EL (cell line): ENCODE data around the gene SCAMP2.

Source experiments
- DNase-seq: peaks from one replicate; pipeline ENCODE4 v3.0.0-alpha.2; 2016

The SCAMP2 gene

GRCh38 chr15:74837482-74838136, 35.6 kb downstream of the SCAMP2 start:
- DNase-seq = no peak

GRCh38 chr15:74836846-74837245, 36.3 kb downstream of the SCAMP2 start:
- DNase-seq = no peak

- DNase-seq = peak; percentile 68
Observed at GRCh38 chr15:74835312-74835823, 37.8 kb downstream of the SCAMP2 start.

GRCh38 chr15:74833376-74834107, 39.6 kb downstream of the SCAMP2 start:
- no peak for DNase-seq

- no peak for DNase-seq
Observed at GRCh38 chr15:74832826-74833225, 40.3 kb downstream of the SCAMP2 start.

- no peak for DNase-seq
Observed at GRCh38 chr15:74831813-74832495, 41.2 kb downstream of the SCAMP2 start.

- no peak for DNase-seq
Observed at GRCh38 chr15:74830868-74831267, 42.3 kb downstream of the SCAMP2 start.

- DNase-seq = no peak
Observed at GRCh38 chr15:74829991-74830390, 43.2 kb downstream of the SCAMP2 start.

- no peak for DNase-seq
Observed at GRCh38 chr15:74829486-74829885, 43.7 kb downstream of the SCAMP2 start.

GRCh38 chr15:74828835-74829234, 44.3 kb downstream of the SCAMP2 start:
- no peak for DNase-seq

- no peak for DNase-seq
Observed at GRCh38 chr15:74827614-74828013, 45.6 kb downstream of the SCAMP2 start.

GRCh38 chr15:74826921-74827320, 46.2 kb downstream of the SCAMP2 start:
- DNase-seq = no peak

- DNase-seq = no peak
Observed at GRCh38 chr15:74826364-74826819, 46.8 kb downstream of the SCAMP2 start, which contains the start of gene CPLX3. Gene CPLX3, plus strand, starts transcription at chr15:74826627. Its CDS starts 77 bp downstream, at chr15:74826704.

GRCh38 chr15:74825866-74826265, 47.3 kb downstream of the SCAMP2 start:
- DNase-seq = no peak

GRCh38 chr15:74824976-74825375, 48.2 kb downstream of the SCAMP2 start:
- DNase-seq = no peak

GRCh38 chr15:74823324-74823723, 49.8 kb downstream of the SCAMP2 start:
- DNase-seq = no peak

GRCh38 chr15:74822233-74822632, 50.9 kb downstream of the SCAMP2 start:
- DNase-seq = no peak

GRCh38 chr15:74821790-74822158, 51.4 kb downstream of the SCAMP2 start:
- no peak for DNase-seq

GRCh38 chr15:74821091-74821789, 51.9 kb downstream of the SCAMP2 start:
- peak; percentile 23 for DNase-seq

- no peak for DNase-seq
Observed at GRCh38 chr15:74820056-74820455, 53.1 kb downstream of the SCAMP2 start.

GRCh38 chr15:74817370-74817737, 55.8 kb downstream of the SCAMP2 start:
- no peak for DNase-seq

GRCh38 chr15:74816624-74817369, 56.4 kb downstream of the SCAMP2 start:
- peak; percentile 47 for DNase-seq
